Measurements from ENCODE around the gene B3GNT8.

DNA sequence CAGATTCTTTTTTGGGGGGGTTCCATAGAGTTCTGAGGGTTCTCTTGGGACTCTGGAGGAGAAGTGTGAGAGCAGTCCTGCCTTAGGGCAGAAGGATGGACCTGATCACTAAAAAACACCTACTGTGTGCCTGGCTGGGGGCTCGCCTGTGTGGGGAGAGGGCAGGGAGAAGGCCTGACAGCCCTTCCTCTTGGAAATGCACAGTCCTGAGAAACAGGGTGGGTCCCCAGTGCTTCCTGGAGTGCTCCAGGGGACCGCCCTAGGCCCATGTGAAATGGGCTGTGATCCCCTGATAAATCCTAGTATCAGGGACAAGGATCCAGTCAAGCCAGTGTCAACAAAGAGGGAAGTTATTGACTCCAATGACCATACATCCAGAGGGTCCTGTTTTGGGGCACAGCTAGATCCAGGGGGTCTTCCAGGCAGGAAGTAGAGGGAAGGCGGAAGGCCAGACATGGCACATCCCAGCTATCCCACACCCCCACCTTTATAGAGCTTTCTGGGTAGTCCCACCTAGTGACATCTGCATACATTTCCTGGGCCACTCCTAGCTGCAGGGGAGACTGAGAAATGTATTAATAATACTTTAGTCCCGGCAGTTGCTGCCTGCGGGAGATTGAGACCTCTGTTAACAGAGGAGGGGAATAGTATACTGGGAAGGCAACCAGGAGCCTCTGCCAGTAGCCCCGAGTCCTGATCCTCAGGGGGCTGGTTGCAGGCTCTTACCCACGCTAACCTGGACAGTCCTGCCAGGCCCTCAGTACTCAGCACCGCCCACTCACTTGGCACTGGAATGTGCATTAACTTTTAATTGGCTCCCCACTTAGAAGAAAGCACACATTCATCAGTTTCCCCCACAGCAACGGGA lies 15.8 kb downstream of the B3GNT8 start:
- no peak for TF ChIP-seq CTCF (IDR thresholded peaks at IDR 0.05)
- no peak for TF ChIP-seq ZFX (IDR thresholded peaks at IDR 0.05; ENCODE audit: borderline replicate concordance)

Data from 22Rv1 (cell line).